ENCODE measurements around the gene HEBP1. TPM values are rescaled to one million over a fixed set of nuclear protein-coding genes. Genes with fewer than 3 reads are reported as not detected.

Gene HEBP1
- total RNA-seq, 3 donors from 2014 or later (not counting 1 experiment from before 2014, with no cell fraction given) = 10.8 to 13.5 (median 11.9) TPM

- no peak overlapping the region for H3K4me3 Mint-ChIP-seq
- WGBS (ENCODE audit: insufficient coverage) = 100% methylated on average over 2 of the region's 5 CpGs
- H3K27me3 ChIP-seq (ENCODE audit: control insufficient read depth, insufficient read depth, low read length) = no peaks in the 10 kb centered on the region
- no peaks in the 10 kb centered on the region for H3K36me3 Mint-ChIP-seq
- H3K36me3 ChIP-seq (ENCODE audit: control insufficient read depth, insufficient read depth, low read length) = no peaks in the 10 kb centered on the region
- H3K4me1 ChIP-seq (ENCODE audit: control insufficient read depth, insufficient read depth, low read length) = no peaks in the 10 kb centered on the region
- H3K9me3 ChIP-seq (ENCODE audit: control insufficient read depth, insufficient read depth, low read length) = no peaks in the 10 kb centered on the region
- ATAC-seq (no peak), DNase-seq (no peak)
- H3K4me3 ChIP-seq (ENCODE audit: low read length) = no peak overlapping the region
- no peak overlapping the region for H3K27ac ChIP-seq (ENCODE audit: low read length)
- H3K4me1 Mint-ChIP-seq = no peaks in the 10 kb centered on the region
- no peak overlapping the region for H3K27ac Mint-ChIP-seq
- no peak for TF ChIP-seq CTCF (IDR thresholded peaks at IDR 0.05)
- peaks cover 15 to 19% of the 10 kb centered on the region in 2 donors for H3K27me3 Mint-ChIP-seq (ENCODE audit: low read depth in 2 of 2)
- no peaks in the 10 kb centered on the region for H3K9me3 Mint-ChIP-seq
- intact Hi-C loops (cut with micrococcal nuclease) = loop anchor here (10.0 kb wide), 1 partner anchor 654 kb away; the partner anchor contains the start of genes BORCS5 and MANSC1
Observed at GRCh38 chr12:13008741-13009380, 8.8 kb upstream of the HEBP1 start.

GRCh38 chr12:13007496-13008233 is 7.6 kb upstream of the HEBP1 start:
- no peak for DNase-seq
- no peak overlapping the region for H3K4me3 Mint-ChIP-seq
- H3K27ac Mint-ChIP-seq = no peak overlapping the region
- H3K9me3 Mint-ChIP-seq = no peaks in the 10 kb centered on the region
- ATAC-seq = no peak
- no peak overlapping the region for H3K4me3 ChIP-seq (ENCODE audit: low read length)
- intact Hi-C loops (cut with micrococcal nuclease) = loop anchor here (10.0 kb wide), 1 partner anchor 653 kb away; the partner anchor contains the start of genes BORCS5 and MANSC1
- no peak overlapping the region for H3K27ac ChIP-seq (ENCODE audit: low read length)
- no peaks in the 10 kb centered on the region for H3K9me3 ChIP-seq (ENCODE audit: control insufficient read depth, insufficient read depth, low read length)
- no peaks in the 10 kb centered on the region for H3K4me1 ChIP-seq (ENCODE audit: control insufficient read depth, insufficient read depth, low read length)
- no peaks in the 10 kb centered on the region for H3K36me3 Mint-ChIP-seq
- no peaks in the 10 kb centered on the region for H3K36me3 ChIP-seq (ENCODE audit: control insufficient read depth, insufficient read depth, low read length)
- no peak for TF ChIP-seq CTCF (IDR thresholded peaks at IDR 0.05)
- 98% methylated on average over 7 of the region's 7 CpGs for WGBS (ENCODE audit: insufficient coverage)
- H3K27me3 ChIP-seq (ENCODE audit: control insufficient read depth, insufficient read depth, low read length) = no peaks in the 10 kb centered on the region
- peaks cover 0 to under 1% of the 10 kb centered on the region in 2 donors for H3K4me1 Mint-ChIP-seq
- H3K27me3 Mint-ChIP-seq (ENCODE audit: low read depth in 2 of 2) = peaks cover 15 to 19% of the 10 kb centered on the region in 2 donors

- ATAC-seq (no peak), DNase-seq (no peak)
- intact Hi-C loops (cut with micrococcal nuclease) = loop anchor here (10.0 kb wide), 1 partner anchor 651 kb away; the partner anchor contains the start of genes BORCS5 and MANSC1
- no peak overlapping the region for H3K27ac Mint-ChIP-seq
- TF ChIP-seq CTCF (IDR thresholded peaks at IDR 0.05) = no peak
- no peaks in the 10 kb centered on the region for H3K36me3 Mint-ChIP-seq
- Histone ChIP-seq H3K36me3 (ENCODE audit: control insufficient read depth, insufficient read depth, low read length) (no peaks in the 10 kb centered on the region), H3K9me3 (ENCODE audit: control insufficient read depth, insufficient read depth, low read length) (no peaks in the 10 kb centered on the region), H3K4me1 (ENCODE audit: control insufficient read depth, insufficient read depth, low read length) (peaks cover 12% of the 10 kb centered on the region), H3K27ac (ENCODE audit: low read length) (no peak overlapping the region), H3K4me3 (ENCODE audit: low read length) (no peak overlapping the region), H3K27me3 (ENCODE audit: control insufficient read depth, insufficient read depth, low read length) (peaks cover 2% of the 10 kb centered on the region)
- peaks cover 11 to 13% of the 10 kb centered on the region in 2 donors for H3K4me1 Mint-ChIP-seq
- H3K27me3 Mint-ChIP-seq (ENCODE audit: low read depth in 2 of 2) = peaks cover 10 to 11% of the 10 kb centered on the region in 2 donors
- H3K4me3 Mint-ChIP-seq = no peak overlapping the region
- WGBS (ENCODE audit: insufficient coverage) = 95% methylated on average over 2 of the region's 2 CpGs
- H3K9me3 Mint-ChIP-seq = no peaks in the 10 kb centered on the region
Observed at GRCh38 chr12:13005649-13006048, 5.6 kb upstream of the HEBP1 start.

Measured in natural killer cell (primary cell).